ENCODE results near the gene ADAMTS12.

Gene ADAMTS12

GRCh38 chr5:33842456-33842855 lies 49.3 kb downstream of the ADAMTS12 start:
- no peak for DNase-seq

- no peak for DNase-seq
Measured at GRCh38 chr5:33841891-33842290, 49.9 kb downstream of the ADAMTS12 start.

GRCh38 chr5:33840927-33841547 lies 50.8 kb downstream of the ADAMTS12 start:
- no peak for DNase-seq

GRCh38 chr5:33837301-33837700 lies 54.5 kb downstream of the ADAMTS12 start:
- DNase-seq: no peak

- no peak for DNase-seq
Measured at GRCh38 chr5:33834334-33834733, 57.5 kb downstream of the ADAMTS12 start.

- no peak for DNase-seq
Measured at GRCh38 chr5:33833237-33833575, 58.6 kb downstream of the ADAMTS12 start.

GRCh38 chr5:33832404-33833236 lies 59.2 kb downstream of the ADAMTS12 start:
- no peak for DNase-seq

GRCh38 chr5:33831041-33831440 lies 60.7 kb downstream of the ADAMTS12 start:
- no peak for DNase-seq

GRCh38 chr5:33829430-33829829 lies 62.4 kb downstream of the ADAMTS12 start:
- DNase-seq: no peak

- DNase-seq: no peak
Measured at GRCh38 chr5:33828626-33829308, 63.0 kb downstream of the ADAMTS12 start.

GRCh38 chr5:33827885-33828284 lies 63.9 kb downstream of the ADAMTS12 start:
- no peak for DNase-seq

- no peak for DNase-seq
Measured at GRCh38 chr5:33827018-33827707, 64.6 kb downstream of the ADAMTS12 start.

- DNase-seq: no peak
Measured at GRCh38 chr5:33824516-33825195, 67.1 kb downstream of the ADAMTS12 start.

GRCh38 chr5:33817301-33817700 lies 74.5 kb downstream of the ADAMTS12 start:
- no peak for DNase-seq

- no peak for DNase-seq
Measured at GRCh38 chr5:33816791-33817190, 75.0 kb downstream of the ADAMTS12 start.

- no peak for DNase-seq
Measured at GRCh38 chr5:33812746-33813145, 79.0 kb downstream of the ADAMTS12 start.

- DNase-seq: no peak
Measured at GRCh38 chr5:33810491-33811120, 81.2 kb downstream of the ADAMTS12 start.

- no peak for DNase-seq
Measured at GRCh38 chr5:33809936-33810335, 81.9 kb downstream of the ADAMTS12 start.

GRCh38 chr5:33808699-33809098 lies 83.1 kb downstream of the ADAMTS12 start:
- no peak for DNase-seq

GRCh38 chr5:33807771-33808170 lies 84.0 kb downstream of the ADAMTS12 start:
- DNase-seq: no peak

- no peak for DNase-seq
Measured at GRCh38 chr5:33806738-33807442, 84.9 kb downstream of the ADAMTS12 start.

GRCh38 chr5:33801292-33801691 lies 90.5 kb downstream of the ADAMTS12 start:
- no peak for DNase-seq
